ENCODE data around the gene LONRF3.
"Not testable (repeated sequence)": the region's sequence is repeated elsewhere in the genome, so short reads cannot be mapped to it uniquely, and the experiment has no call there.

LONRF3 gene

DNA sequence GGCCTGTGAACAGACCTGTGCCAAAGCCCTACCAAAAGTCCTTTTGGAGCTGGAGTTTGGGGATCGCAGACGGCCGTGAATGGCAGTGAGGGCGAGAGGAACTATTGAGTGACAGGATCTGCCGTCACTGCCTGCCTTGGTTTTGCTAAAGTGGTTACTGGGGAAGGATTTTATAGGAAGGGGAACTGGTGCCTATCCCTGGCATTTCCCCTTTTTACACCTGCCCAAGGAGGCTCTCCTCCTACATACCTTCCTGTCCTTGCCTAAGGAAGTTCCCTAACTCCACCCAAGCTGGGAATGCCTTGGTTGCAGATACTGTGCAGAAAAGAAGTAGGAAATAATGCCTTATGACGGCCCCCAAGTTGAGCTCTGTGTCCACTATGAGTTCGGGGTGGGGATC, 14.5 kb downstream of the LONRF3 start:
- DNase-seq = no peak

DNA sequence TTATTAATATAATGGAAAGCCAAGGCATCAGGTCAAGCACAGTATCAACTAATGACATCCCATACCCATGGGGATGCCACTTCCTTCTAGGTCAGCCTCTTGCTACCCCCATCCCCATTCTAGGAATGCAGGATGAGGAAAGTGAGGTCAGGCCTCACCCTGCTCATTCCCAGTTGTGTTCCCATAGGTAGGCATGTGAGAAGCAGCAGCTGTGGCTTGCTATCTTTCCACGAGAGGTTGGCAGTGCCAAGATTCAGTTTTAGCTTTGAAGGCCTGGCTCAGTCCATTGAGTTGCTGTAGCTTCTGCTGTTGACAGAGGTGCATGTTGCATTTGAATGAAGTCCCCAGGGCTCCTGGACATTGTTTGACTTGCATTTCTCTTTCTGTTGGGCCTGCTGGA, 15.5 kb downstream of the LONRF3 start:
- no peak for DNase-seq

DNA sequence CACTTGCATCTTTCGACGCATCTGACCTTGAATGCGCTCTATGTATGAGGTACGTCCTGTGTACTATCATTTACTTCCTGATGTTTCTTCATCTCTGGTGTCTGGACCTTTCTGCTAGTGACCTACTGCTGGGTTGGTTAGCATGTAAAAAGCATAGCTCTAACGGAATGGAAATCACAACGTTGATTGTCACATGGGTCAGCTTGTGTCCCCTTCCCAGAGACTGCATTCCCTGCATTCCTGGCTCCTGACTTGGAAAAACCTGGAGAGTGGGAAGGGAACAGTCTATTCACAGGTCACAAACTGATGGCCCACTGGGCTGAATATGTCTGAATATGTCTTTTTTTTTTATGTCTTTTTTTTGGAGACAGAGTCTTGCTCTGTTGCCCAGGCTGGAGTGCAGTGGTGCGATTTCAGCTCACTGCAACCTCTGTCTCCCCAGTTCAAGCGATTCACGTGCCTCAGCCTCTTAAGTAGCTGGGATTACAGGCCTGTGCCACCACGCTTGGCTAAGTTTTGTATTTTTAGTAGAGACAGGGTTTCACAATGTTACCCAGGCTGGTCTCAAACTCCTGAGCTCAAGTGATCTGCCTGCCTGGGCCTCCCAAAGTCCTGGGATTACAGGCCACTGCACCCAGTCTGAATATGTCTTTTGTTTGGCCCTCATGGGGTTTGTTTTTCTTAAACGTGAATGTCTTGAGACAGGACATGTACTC, 16.3 kb downstream of the LONRF3 start:
- DNase-seq = no peak

DNA sequence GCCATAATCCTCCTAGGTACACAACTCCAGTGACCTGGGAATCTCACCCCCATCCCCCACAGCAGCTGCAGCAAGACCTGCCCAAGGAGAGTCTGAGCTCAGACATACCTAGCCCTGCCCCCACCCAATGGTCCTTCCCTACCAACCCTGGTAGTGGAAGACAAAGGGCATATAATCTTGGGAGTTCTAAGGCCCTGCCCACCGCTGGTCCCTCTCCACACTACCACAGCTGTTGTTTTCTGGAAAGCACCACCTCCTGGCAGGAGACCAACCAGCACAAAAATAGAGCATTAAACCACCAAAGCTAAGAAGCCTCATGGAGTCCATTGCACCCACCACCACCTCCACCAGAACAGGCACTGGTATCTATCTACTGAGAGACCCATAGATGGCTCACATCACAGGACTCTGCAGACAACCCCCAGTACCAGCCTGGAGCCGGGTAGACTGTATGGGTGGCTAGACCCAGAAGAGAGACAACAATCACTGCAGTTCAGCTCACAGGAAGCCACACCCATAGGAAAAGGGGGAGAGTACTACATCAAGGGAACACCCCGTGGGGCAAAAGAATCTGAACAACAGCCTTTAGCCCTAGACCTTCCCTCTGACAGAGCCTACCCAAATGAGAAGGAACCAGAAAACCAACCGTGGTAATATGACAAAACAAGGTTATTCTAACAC, 18.2 kb downstream of the LONRF3 start:
- peak in 1 of 2 donors; percentile 27 for DNase-seq

DNA sequence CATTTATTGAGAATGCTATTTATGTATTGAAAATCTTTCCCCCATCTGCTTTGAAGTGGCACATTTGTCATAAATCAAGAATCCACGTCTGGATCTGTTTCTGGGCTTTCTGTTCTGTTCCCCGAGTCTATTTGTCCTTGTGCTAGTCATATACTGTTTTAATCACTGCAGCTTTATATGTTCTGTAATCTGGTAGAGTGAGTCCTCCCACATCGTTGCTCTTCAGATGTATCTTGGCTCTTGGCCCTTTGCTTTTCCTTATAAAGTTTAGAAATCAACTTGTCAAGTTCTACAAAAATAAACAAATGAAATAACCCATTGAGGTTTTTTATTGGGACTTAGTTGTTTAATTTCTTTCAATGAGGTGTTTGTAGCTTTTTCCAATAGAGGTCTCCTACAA, 29.0 kb downstream of the LONRF3 start:
- DNase-seq = no peak

DNA sequence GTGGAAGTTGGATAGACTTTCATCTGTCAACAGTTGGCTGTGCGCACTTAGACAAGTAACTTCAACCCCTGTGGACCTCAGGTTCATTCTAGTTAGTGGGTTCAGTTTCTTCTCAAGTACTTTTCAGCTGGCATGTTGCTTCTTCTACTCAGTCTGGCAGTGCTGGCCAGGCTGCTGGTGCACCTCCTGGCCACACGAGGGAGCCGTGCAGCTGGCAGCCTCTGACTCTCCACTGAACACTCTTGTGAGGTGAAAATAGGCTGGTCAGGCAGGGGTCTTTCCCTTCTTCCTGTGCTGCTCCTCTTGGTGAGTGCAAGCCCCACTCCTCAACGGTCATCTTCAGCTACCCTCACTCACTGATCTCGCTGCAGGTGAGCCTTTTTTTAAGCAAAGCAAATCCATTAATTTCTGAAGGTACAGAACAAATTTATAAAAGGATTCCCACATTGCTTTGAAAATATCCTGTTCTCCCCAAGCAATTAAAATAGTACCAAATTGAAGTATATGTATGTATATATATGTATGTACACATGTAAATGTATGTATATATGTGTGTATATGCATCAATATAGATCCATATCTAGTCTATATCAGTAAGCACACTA, 30.6 kb downstream of the LONRF3 start:
- peak; percentile 44 to 54 for DNase-seq

DNA sequence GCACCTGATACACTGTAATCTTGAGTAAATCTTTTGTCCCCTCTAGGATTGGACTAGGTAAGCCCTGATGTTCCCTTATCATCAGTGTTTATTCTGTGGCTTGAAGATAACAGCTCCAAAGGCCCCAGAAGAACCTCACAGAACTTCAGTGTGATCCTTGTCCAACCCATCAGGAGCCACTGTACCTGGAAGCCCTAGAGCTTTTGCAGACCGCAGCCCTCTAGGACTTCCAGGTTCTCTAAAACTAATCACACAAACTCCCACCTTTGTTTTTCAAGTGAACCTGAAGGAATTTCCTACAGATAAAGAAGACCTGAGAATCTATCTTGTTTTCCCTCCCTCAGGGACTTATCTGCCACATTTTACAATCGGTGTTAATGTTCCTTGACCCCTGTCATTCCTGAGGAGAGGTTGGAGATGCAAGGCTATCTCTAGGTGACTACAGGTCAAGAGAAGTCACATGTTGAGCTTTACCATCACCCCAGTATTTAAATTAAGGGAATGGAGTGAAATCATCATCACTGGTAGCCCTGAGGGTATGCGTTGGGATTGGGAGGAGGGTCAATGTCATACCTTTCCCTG, 32.9 kb downstream of the LONRF3 start:
- no peak for DNase-seq

DNA sequence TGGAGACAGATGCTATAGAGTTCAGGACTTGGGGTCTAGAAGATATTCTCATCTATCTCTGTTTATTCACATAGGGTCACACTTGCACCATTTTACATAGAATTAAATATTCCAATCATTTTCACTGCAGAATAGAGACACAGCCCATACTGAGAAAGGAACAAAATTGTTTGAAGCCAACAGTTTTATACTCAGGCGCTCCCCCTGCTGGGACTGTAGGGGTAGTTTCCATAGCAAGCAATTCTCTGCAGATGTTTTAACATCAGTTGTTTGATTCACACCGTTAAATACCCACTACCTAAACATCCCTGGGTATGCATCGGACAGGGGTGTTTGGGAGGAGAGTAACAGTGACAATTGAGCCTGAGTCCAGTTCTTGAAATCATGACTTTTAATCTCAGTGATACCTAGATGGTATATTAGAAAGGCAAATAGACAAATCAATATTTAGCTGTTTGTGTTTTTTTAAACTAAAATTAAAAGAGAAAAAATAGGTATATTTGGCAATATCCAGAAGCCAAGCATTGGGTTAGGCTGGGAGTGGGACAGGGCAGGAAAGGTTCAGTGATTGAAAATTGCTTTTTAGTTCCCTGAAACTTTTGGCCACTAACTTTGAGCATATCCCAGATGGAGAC, 33.8 kb downstream of the LONRF3 start:
- DNase-seq = peak in 1 of 2 donors; percentile 25

DNA sequence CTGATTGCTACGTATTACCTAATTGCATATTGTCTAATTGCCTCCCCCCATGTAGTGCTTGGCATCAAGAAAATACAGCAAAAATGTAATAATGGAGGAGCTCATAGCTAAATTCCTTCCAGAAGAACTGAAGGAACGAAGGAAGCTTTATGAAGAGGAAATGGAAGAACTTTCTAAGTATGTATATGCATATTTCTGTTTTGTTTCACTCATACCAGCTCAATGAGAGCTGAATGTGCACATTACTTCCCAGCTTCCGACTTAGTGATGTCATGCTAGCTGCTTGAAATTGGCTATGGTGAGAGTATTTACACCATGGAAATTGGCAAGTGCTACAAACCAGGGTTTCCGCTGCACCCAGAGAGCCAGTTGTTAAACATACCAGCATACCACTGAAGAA, 34.7 kb downstream of the LONRF3 start:
- DNase-seq = no peak

DNA sequence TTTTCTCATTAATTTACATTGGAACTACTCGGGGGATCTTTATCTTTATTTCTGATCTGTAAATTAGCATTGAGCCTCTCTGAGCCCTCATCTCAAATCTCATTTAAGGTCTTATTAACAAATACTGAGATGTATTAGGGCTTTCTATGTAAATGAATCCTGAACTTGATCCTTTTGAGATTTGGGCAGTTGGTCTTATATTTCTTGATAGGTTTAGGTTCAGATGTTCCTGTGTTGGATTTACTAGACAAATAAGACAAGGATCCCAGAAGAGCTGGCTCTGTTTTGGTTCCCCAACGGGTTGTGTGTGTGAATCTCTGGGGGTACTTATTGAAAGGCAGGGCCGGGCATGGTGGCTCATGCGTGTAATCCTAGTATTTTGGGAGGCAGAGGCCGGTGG, 36.1 kb downstream of the LONRF3 start:
- DNase-seq = no peak

DNA sequence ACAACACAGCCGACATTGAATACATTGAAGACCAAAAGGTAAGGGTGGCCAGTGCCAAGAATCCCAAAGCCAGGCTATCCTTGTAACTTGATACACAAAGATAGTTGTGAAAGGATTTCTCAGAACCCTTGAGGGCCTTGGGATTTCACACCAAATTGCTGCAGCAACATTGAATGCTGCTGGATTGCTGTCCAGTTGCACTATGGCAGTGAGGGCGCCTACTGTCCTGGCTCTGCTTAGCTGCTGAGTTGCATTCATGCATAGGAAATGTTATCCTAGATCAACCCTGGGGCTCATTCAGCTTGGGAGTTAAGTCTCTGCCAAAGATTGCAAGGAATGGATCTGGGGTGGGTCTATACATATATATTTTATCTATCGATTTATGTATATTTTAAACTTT, 38.7 kb downstream of the LONRF3 start:
- no peak for DNase-seq

DNA sequence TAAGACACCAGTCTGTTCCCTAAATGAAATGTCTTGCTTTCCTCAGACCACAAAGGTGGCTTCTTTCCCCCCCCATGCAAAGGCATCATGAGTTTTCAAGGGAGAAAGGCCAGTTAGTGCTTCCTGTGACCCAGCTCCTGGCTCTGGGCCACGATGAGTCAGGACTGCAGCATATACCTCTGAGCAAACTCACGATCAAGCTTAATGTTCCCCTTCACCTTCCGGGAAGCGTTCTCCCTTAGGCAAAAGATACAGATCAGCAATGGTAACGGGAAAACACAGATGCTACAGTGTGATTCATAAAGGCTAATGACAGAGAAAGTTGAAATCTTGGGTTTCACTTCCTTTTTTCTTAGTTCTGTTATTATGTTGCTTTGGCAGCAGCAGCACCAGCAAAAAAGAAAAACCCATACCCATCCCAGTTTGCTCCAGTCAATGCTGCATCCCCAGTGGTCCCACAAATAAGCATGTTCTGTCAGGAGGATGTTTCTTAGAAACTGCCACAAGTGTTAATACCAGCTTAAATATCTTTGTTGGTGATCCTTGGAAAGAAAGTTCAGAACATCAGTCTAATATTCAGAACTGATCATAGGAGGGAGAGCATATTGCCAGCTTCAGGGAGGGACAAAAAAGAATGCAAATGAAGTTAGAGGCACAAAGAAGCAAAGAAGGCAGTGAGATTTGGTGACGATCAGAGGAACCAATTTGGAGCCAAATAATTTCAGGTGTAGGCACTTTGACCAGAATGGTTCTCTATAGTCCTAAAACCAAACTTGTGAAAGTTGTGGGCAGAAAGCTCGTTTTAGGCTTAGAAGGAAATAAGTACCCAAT, 41.2 kb downstream of the LONRF3 start:
- DNase-seq = peak; percentile 9 to 74

DNA sequence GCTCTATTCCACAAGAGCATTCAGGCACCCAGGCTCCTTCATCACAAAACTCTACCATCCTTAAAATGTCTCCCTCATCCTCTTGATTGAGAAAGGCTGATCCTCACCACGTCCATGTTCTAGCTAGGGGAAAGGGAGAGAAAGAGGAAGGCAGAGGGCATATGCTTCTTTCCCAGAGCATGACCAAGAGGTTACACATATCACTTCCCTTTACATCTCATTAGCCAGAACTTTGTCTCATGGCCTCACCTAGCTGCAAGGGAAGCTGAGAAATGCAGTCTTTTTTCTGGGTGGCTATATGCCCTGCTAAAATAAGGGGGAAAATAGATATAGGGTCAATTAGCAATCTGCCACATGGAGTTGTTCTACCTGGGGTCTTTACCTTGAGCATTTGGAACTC, 42.7 kb downstream of the LONRF3 start:
- DNase-seq = no peak

DNA sequence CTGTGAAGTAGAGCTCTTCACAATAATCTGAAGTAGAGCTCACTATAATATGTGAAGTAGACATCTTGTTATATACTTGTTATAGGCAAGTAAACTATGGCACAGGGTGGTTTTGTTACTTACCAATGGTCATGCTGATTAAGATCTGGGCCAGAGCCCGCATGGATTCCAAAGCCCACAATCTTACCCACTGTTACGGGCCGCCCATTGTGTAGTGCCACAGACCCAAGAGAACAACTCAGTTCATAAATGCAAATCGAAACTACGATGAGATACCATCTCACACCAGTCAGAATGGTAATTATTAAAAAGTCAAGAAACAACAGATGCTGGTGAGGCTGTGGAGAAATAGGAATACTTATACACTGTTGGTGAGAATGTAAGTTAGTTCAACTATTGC, 51.5 kb downstream of the LONRF3 start:
- DNase-seq = no peak

DNA sequence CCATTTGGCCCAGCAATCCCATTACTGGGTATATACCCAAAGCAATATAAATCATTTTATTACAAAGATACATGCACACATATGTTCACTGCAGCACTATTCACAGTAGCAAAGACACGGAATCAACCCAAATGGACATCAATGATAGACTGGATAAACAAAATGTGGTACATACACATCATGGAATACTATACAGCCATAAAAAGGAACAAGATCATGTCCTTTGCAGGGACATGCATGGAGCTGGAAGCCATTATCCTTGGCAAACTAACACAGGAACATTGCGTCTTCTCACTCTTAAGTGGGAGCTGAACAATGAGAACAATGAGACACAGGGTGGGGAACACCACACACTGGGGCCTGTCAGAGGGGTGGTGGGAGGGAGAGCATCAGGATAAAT, 51.9 kb downstream of the LONRF3 start:
- DNase-seq = not testable (repeated sequence)

DNA sequence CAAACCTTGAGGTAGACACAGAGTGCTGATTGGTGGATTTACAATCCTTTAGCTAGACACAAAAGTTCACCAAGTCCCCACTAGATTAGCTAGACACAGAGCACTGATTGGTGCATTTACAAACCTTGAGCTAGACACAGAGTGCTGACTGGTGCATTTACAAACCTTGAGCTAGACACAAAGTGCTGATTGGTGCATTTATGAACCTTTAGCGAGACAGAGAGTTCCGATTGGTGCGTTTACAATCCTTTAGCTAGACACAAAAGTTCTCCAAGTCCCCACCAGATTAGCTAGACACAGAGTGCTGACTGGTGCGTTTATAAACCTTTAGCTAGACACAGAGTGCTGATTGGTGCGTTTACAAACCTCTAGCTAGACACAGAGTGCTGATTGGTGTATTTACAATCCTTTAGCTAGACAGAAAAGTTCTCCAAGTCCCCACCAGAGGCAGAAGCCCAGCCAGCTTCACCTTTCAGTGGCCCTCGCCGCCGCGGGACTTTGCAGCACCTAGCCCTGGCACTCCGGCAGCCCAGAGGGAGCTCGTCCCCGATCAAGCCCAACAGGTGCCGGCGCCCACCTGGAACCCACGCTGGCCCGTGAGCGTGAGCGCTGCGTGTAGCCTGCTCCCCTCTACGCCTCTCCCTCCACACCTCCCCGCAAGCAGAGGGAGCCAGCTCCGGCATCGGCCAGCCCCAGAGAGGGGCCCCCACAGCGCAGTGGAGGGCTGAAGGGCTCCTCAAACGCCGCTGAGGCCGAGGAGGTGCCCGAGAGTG, 53.7 kb downstream of the LONRF3 start:
- not testable (repeated sequence) for DNase-seq

DNA sequence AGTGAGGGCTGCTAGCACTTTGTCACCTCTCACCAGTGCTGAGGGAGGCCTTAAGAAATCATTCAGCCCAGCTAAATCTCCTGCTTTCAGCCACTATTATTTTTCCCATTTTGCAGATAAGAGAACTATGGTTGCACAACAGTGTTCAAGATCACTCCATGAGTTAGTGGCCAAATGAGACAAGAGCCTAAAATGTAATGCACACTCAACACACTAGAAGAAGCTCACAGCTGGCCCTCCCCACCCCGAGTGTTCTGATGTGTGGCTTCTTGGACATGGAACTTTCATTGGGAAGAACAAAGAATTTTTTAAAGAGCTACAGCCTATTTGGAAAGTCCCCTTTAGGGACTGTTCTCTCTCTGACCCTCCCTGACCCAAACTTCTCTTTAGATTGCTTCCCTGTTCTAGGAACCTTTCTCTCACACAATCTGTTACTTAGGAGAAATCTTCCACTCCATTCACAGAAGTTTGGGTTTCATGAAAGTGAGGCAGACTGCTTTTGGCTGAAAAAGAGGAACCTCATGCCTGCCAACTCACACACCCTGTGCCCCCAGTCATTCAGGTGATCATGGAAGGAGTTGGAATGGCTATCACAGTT, 54.4 kb downstream of the LONRF3 start:
- no peak for DNase-seq

DNA sequence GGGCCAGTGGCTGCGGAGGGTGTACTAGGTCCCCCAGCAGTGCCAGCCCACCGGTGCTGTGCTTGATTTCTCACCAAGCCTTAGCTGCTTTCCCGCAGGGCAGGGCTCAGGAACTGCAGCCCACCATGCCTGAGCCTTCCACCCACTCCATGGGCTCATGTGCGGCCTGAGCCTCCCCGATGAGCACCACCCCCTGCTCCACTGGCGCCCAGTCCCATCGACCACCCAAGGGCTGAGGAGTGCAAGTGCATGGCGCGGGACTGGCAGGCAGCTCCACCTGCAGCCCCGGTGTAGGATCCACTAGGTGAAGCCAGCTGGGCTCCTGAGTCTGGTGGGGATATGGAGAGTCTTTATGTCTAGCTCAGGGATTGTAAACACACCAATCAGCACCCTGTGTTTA, 55.2 kb downstream of the LONRF3 start:
- not testable (repeated sequence) for DNase-seq

DNA sequence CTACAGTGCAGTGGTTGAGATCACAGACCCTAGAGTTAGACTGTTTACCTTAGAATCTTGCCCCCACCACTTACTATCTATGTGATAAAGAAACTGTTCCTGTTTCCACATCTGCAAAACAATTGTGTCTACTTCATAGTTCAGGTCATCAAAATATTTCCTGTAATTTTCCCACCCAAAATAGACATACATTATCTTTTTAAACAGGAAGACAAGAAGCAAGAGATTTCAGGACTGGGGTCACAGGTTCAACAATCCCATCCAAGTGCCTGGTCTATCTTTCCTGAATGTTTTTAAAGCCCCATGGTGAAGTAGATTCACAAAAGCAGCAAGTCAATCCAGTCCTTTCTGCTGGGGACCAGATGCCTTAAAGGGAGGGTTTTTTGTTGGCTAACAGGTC, 56.6 kb downstream of the LONRF3 start:
- no peak for DNase-seq

DNA sequence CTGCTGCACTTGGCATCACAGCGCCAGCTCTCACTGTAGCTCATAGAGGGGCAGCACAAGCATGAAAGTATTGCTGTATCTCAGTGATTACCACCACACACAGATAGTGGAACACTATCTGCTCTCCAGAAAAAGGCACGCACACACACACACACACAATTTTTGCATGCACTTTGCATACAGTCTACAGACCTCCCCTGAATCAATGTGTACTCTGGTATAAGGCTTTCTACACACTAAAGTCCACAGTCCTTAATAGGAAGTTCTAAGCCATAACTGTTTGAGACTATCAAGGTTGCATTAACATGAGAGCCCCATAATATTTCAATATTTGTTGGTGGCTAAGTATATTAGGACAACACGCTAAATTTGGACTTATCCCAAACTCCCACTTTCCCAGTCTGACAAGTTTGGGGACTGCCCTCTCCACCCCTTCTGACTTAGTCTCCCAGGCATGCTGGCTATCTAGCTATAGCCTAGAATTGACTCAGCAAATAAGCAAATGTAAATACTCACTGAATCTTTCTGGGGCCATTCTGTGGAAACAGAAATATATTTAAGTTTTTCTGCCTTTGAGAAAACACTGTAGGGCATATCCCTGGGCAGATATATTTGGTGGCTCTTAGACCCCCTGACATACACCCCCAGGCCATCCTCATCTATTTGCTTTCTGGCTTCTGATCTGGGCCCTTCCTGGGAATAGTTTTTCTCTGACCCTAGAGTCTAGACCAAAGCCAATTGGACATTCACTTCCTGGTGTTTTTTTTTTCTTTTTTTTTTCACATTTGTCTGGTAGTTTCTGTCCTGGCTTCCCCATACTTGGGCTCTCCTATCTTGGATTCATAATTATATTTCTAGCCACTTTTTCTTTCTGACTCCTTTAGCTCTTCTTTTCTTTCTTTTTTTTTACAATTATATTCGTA, 62.0 kb downstream of the LONRF3 start:
- DNase-seq = no peak
